SKM-1 (cell line): ENCODE data around the gene TNP1.

Experiments used
- DNase-seq: peaks from one replicate; lab custom pipeline; 2025; ENCODE audit not compliant: unreplicated experiment; lab: John Stamatoyannopoulos, UW

Gene TNP1

DNA sequence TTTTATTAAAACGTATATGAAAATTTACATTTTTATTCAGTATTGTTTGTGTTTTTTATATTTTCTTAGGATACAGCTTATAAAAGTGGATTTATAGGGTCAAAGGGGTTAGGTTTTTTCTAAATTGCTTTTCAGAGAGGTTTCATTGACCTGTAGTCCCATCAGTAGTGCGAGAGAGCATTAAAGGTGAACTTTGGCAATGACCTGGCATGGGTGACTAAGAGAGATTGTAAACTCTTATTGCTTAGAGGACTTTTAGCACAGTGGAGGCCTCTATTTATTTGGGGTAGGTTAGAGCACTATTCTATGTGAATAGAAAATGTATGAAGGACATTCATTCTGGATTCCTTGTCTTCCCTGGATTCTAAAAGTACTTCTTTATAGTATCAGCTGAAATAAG is 16.0 kb upstream of the TNP1 start:
- no peak for DNase-seq

DNA sequence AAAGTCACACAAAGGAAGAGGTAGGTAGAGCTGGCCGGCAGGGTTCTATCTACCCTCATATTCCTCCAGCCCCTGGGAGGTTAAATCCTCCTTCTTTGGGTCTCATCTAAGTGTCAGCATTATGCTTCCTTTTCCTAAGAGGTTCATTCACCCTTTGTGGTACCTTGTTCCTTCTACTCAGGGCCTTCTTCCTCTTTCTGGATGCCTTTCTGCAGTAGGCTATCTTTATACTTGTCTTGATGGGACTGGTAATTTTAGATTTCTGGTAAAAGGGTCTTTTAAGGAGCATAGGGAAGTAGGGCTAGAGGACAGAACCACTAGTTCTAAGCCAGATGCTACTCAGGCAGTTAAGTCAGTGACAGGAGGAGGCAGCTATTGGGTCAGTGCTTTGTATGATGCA is 13.7 kb upstream of the TNP1 start:
- peak; percentile 14 for DNase-seq

GRCh38 chr2:216872624-216873023 is 12.8 kb upstream of the TNP1 start:
- no peak for DNase-seq

GRCh38 chr2:216872040-216872439 is 12.2 kb upstream of the TNP1 start:
- DNase-seq = no peak

DNA sequence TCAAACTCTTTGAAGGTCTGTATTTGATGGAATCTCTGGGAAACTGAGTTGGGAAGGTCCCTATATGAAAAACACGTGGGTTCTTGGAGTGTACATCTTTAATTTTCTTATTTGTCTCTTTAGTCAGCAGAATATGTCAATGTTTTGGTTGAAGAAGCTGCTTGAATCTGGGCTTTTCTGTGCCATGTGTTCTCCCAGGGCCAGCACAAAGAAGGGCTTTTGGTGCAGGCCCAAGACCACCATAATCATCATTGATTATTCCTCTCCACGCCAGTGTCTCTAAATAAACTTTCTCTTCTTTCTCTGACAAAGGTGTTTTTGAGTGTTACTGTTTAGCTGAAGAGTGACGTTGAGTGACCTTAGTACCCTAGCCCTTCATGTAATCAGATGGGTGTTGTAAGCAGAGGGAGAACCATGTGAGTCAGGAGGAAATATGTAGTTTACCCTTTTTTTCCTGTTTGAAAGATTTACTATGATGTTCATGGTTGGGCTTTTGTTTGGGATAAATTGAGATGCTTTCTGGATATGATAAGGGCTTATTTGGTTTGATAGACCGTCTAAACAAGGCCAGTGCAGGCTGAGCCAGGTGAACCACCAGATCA is 11.6 kb upstream of the TNP1 start:
- no peak for DNase-seq

- no peak for DNase-seq
Measured at GRCh38 chr2:216870508-216871332, 10.9 kb upstream of the TNP1 start.

- DNase-seq = no peak
Measured at GRCh38 chr2:216866515-216867095, 6.7 kb upstream of the TNP1 start.

GRCh38 chr2:216865658-216866057 is 5.8 kb upstream of the TNP1 start:
- DNase-seq = no peak

DNA sequence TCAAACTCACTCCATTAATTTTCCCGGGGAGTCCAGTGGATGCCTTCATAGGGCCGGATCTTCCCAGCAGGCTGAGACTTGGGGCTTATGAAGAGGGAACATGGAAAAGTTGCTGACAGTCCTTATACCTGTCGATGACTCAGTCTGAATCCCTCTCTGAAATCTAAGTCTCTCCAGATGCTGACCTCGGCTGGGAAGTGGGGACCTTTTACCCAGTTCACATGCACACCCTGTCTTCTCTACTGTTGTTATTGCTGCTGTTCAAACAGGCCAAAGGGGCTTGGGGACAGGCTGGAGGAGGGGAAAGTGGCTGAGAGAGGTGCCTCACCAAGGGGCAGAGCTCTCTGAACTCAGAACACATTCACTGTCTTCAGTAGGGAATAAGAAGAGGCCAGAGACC is 4.1 kb upstream of the TNP1 start:
- DNase-seq = no peak

DNA sequence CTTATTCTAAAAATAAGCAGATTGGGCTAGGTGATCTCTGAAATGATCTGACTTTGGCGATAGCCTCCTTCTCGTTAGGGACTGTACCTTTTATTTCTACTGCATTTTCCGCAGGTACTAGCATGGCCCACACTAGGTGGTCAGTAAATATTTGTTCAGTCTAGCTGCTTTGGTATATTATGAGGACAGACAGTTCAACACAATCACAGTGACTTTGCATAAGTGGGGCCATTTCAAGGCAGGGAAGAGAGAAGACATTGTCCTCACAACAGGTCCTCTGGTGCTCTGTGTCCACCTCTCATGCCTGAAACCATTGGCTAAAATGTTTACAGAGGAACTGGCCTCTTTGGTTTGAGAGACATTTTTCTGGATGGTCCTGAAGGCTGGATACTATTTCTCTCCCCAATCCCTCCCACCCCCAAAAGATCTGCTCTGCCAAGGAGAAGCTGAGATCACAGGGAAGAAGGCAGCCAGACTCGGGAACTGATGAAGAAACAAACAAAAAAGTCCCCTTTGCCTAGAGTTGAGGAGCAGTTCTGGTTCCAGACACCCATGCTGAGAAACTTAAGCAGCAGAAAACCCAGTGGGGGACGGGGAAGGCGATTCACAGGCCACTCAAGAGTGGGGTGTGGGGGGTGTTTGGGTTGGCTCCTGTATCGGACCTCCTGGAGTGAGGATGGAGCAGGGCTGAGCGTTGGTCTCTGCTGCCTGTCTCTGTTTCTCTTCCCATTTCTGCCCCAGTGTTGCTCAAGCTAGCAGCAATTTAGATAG is 2.9 kb upstream of the TNP1 start:
- DNase-seq = no peak

GRCh38 chr2:216860426-216861137 is 718 bp upstream of the TNP1 start:
- no peak for DNase-seq

GRCh38 chr2:216858312-216858711 is 1.6 kb downstream of the TNP1 start:
- no peak for DNase-seq

- no peak for DNase-seq
Measured at GRCh38 chr2:216857131-216857550, 2.7 kb downstream of the TNP1 start.

DNA sequence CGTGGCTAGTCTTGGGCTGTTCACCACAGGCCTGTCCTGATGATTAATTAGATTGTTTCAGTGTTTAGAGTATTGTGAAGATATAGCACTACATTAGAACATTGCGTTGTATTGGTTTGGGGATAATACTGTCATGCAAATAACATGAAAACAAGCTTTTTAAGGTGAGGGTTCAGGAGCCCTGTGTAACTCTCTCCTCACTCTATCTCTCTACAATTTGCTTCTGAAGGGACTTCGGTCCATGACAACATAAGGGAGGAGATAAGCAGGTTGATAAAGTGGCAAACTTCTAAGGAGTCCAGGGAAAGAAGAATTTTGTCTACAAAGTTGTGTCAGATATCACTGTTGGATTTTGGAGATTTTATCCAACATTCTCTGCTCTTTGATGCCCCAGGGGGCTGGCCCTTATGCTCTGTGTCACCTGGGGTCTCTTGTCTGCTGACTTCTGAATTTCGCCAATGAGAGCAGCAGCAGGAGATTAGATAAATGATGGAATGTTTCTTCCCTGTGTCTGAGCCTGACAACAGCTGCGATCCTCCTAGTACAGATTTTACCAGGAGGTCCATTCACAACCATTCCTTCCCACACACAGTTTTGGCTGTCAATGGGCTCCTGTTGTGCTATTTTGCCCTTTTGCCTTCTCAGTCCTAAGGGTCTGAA is 3.3 kb downstream of the TNP1 start:
- DNase-seq = no peak

- no peak for DNase-seq
Measured at GRCh38 chr2:216855605-216856004, 4.3 kb downstream of the TNP1 start.

GRCh38 chr2:216855079-216855478 is 4.8 kb downstream of the TNP1 start:
- DNase-seq = no peak

- DNase-seq = no peak
Measured at GRCh38 chr2:216851486-216852090, 8.3 kb downstream of the TNP1 start.

DNA sequence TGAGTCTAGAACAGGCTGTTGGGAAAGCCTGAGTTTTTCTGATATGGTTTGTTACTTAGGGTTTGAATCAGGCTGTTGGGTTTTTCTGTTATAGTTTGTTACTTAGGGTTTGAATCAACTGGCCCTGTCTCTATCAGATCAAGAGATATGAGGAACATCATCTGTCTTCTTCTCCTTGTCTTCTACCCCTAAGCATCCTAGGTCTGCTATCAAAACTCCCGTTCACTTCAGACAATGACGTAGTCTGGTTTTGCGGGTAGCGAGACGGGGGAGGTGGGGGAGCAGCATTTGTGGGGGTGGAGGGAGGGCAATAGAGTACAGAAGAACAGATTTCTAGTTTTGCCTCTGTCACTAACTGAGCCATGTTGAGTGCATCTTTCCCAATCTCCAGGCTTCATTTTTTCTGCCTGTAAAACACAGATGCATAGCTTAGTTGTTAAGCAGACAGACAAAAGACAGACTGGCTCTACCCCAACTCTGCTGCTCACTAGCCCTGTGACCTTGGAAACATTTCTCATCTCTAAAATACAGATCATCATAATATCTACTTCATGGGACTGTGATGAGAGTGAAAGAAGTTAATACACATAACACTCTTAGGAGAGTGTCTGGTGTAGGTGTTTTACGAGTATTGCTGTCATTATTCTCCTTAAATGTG is 9.1 kb downstream of the TNP1 start:
- no peak for DNase-seq

GRCh38 chr2:216849987-216850386 is 9.9 kb downstream of the TNP1 start:
- DNase-seq = no peak

GRCh38 chr2:216845426-216845825 is 14.4 kb downstream of the TNP1 start:
- DNase-seq = no peak
